HepG2 (cell line): ENCODE measurements around the gene CCL4L2. TPM values are rescaled to one million over a fixed set of nuclear protein-coding genes. Genes with fewer than 3 reads are reported as not detected.

ENCODE experiments used
- ATAC-seq: fragments of 200-7000 bp; cut with Tn5 transposase; 3 replicates; pipeline ENCODE4 v1.9.1; 2020; ENCODE audit warnings: mild to moderate bottlenecking, moderate library complexity
- BruUV-seq: library from RNA; stranded (reverse); fragments of 400-500 nt; replicated peaks from 2 replicates; lab custom pipeline; 2021; lab: Mats Ljungman, UMichigan
- CTCF ChIA-PET: fragments of 300-600 bp; formaldehyde crosslinking; extraction: SDS; loops from one replicate; lab custom pipeline; 2021; ENCODE audit warnings: low total read pairs, inconsistent platforms, low intra/inter-chr PET ratio; lab: Yijun Ruan, JAX
- POLR2A ChIA-PET: fragments of 350-600 bp; sonication (Branson Sonifier 250); formaldehyde crosslinking; loops from one replicate; lab custom pipeline; 2020; ENCODE audit warnings: antibody characterized with exemption, inconsistent platforms; lab: Yijun Ruan, JAX
- DNase-seq: peaks from one replicate; pipeline ENCODE4 v3.0.0-alpha.2; 2015; ENCODE audit warnings: low spot score
- FAIRE-seq: peaks from 3 replicates; lab custom pipeline; 2011; peaks lifted over from hg19 to GRCh38; lab: Jason Lieb, UNC
- H2AFZ ChIP-seq: one replicate; pipeline ENCODE4 v1.6.1; 2011; ENCODE audit warnings: low read length, inconsistent platforms
- H3K27ac ChIP-seq: fragments of 300-600 bp; 3 replicates; pipeline ENCODE4 v1.8.0; 2011; ENCODE audit warnings: mixed run types, mild to moderate bottlenecking, mixed read lengths, low read length, inconsistent platforms; ENCODE audit not compliant: insufficient read depth; ENCODE audit errors: extremely low read length
- H3K27me3 ChIP-seq, 2 experiments: fragments of 200-600 bp in 1 of 2; 2 replicates in 1 of 2; 3 replicates in 1 of 2; pipeline versions ENCODE4 v1.6.0 to v1.8.0; 2011; ENCODE audit warnings: low read length in 2 of 2, mild to moderate bottlenecking in 2 of 2, moderate library complexity in 2 of 2, inconsistent platforms in 1 of 2; ENCODE audit not compliant: insufficient read depth in 2 of 2, control insufficient read depth in 1 of 2
- H3K36me3 ChIP-seq, 2 experiments: fragments of 200-600 bp in 1 of 2; replicated peaks in 1 of 2; 2 replicates in 1 of 2; 3 replicates in 1 of 2; pipeline versions ENCODE4 v1.5.1 to v1.8.0; 2011; ENCODE audit warnings: low read length in 2 of 2, inconsistent platforms in 1 of 2; ENCODE audit not compliant: insufficient read depth in 2 of 2, control insufficient read depth in 1 of 2
- H3K4me1 ChIP-seq: 2 replicates; pipeline ENCODE4 v1.5.1; 2012; ENCODE audit warnings: low read length, inconsistent platforms; ENCODE audit not compliant: insufficient read depth
- H3K4me2 ChIP-seq: 2 replicates; pipeline ENCODE4 v1.6.0; 2011; ENCODE audit warnings: low read depth, low read length, inconsistent platforms
- H3K4me3 ChIP-seq, 3 experiments: fragments of 200-600 bp in 1 of 3; sonication (generic), shearing (Covaris generic) in 1 of 3; replicated peaks in 1 of 3; 2 replicates each; pipeline ENCODE4 v1.5.1; 2011 to 2016; ENCODE audit warnings: low read length in 3 of 3, inconsistent platforms in 2 of 3, low read depth in 2 of 3, mild to moderate bottlenecking in 2 of 3, control low read depth in 1 of 3, mixed read lengths in 1 of 3; ENCODE audit not compliant: insufficient read depth in 1 of 3
- H3K79me2 ChIP-seq: one replicate; pipeline ENCODE4 v1.6.1; 2011; ENCODE audit warnings: low read length, inconsistent platforms; ENCODE audit not compliant: insufficient read depth
- H3K9ac ChIP-seq: 2 replicates; pipeline ENCODE4 v1.6.0; 2011; ENCODE audit warnings: mild to moderate bottlenecking, low read depth, low read length, inconsistent platforms; ENCODE audit not compliant: insufficient read depth
- H3K9me3 ChIP-seq: 2 replicates; pipeline ENCODE4 v1.5.1; 2012; ENCODE audit warnings: mild to moderate bottlenecking, low read length
- H4K20me1 ChIP-seq: 2 replicates; pipeline ENCODE4 v1.6.0; 2011; ENCODE audit warnings: inconsistent platforms, mild to moderate bottlenecking, low read length, moderate library complexity; ENCODE audit not compliant: insufficient read depth
- AHDC1 ChIP-seq: sonication (generic); formaldehyde crosslinking; IDR thresholded peaks from 2 replicates; pipeline ENCODE4 v1.5.1; 2020; ENCODE audit warnings: mild to moderate bottlenecking, missing genetic modification reagents, borderline replicate concordance
- ASH2L ChIP-seq: fragments of 300-600, 200-600 bp; sonication (generic); IDR thresholded peaks from 2 replicates; pipeline ENCODE4 v1.7.0; 2017; ENCODE audit warnings: low read depth, mild to moderate bottlenecking, moderate library complexity, mixed read lengths, low read length; ENCODE audit not compliant: insufficient read length
- BCL3 ChIP-seq: sonication (generic); formaldehyde crosslinking; IDR thresholded peaks from 2 replicates; pipeline ENCODE4 v1.5.1; 2020; ENCODE audit warnings: mild to moderate bottlenecking, missing genetic modification reagents, moderate library complexity
- EED ChIP-seq: sonication (generic); formaldehyde crosslinking; IDR thresholded peaks from 2 replicates; pipeline ENCODE4 v1.5.0; 2020; ENCODE audit warnings: mild to moderate bottlenecking, missing genetic modification reagents
- EHMT2 ChIP-seq: fragments of 200-600 bp; sonication (generic); IDR thresholded peaks from 2 replicates; pipeline ENCODE4 v1.7.0; 2017; ENCODE audit warnings: antibody characterized with exemption, low read depth, low read length, borderline replicate concordance
- HHEX ChIP-seq: IDR thresholded peaks from 2 replicates; pipeline ENCODE4 v1.6.1; 2016; ENCODE audit warnings: control low read depth
- IRX3 ChIP-seq: sonication (generic); formaldehyde crosslinking; IDR thresholded peaks from 2 replicates; pipeline ENCODE4 v1.8.1; 2023; ENCODE audit warnings: mild to moderate bottlenecking, low read depth, missing genetic modification reagents, borderline replicate concordance
- MAF1 ChIP-seq: sonication (generic); formaldehyde crosslinking; IDR thresholded peaks from 2 replicates; pipeline ENCODE4 v1.5.0; 2020; ENCODE audit warnings: missing genetic modification reagents, borderline replicate concordance
- SNAPC5 ChIP-seq: sonication (generic); formaldehyde crosslinking; IDR thresholded peaks from 2 replicates; pipeline ENCODE4 v1.8.1; 2023; ENCODE audit warnings: mild to moderate bottlenecking, missing genetic modification reagents, borderline replicate concordance
- SRSF1 ChIP-seq: fragments of 200-400 bp; formaldehyde crosslinking; optimal IDR thresholded peaks from 2 replicates; pipeline ENCODE3; 2017; ENCODE audit warnings: mild to moderate bottlenecking, low read depth, low read length, moderate library complexity
- ZBTB14 ChIP-seq: sonication (generic); formaldehyde crosslinking; IDR thresholded peaks from 2 replicates; pipeline ENCODE4 v1.4.0; 2020; ENCODE audit warnings: missing genetic modification reagents
- ZNF224 ChIP-seq: sonication (generic); formaldehyde crosslinking; IDR thresholded peaks from 2 replicates; pipeline ENCODE4 v1.5.0; 2020; ENCODE audit warnings: mild to moderate bottlenecking, missing genetic modification reagents
- ZNF280B ChIP-seq: sonication (generic); formaldehyde crosslinking; IDR thresholded peaks from 2 replicates; pipeline ENCODE4 v1.5.0; 2020; ENCODE audit warnings: missing genetic modification reagents, mild to moderate bottlenecking, borderline replicate concordance
- ZNF3 ChIP-seq: IDR thresholded peaks from 2 replicates; pipeline ENCODE4 v1.7.0; 2017; ENCODE audit warnings: inconsistent platforms
- ZNF468 ChIP-seq: sonication (generic); formaldehyde crosslinking; IDR thresholded peaks from 2 replicates; pipeline ENCODE4 v1.8.0; 2022; ENCODE audit warnings: mild to moderate bottlenecking, moderate library complexity, missing genetic modification reagents
- ZNF772 ChIP-seq: sonication (generic); formaldehyde crosslinking; IDR thresholded peaks from 2 replicates; pipeline ENCODE4 v1.5.0; 2020; ENCODE audit warnings: mild to moderate bottlenecking, missing genetic modification reagents
- WGBS: methylation state at CpG from one replicate; pipeline ENCODE4 v1.1.6; 2017; ENCODE audit warnings: low lambda C conversion rate; 5-methylcytosine and 5-hydroxymethylcytosine counted together
- in situ Hi-C: cut with HindIII; loops from 2 replicates; pipeline ENCODE4 v1.10.0; 2017; ENCODE audit warnings: low pct_unique_long_range_greater_than_20kb; ENCODE audit not compliant: extremely low pct_ligation_motif_present
- intact Hi-C: fragments of 100-400 bp; cut with micrococcal nuclease; formaldehyde crosslinking; loops from one replicate; pipeline ENCODE4 v1.10.0; 2022; ENCODE audit not compliant: unreplicated experiment
- polyA plus RNA-seq, 8 experiments: library from polyadenylated mRNA; depleted of rRNA in 3 of 8; stranded (reverse) in 7 of 8; unstranded in 1 of 8; fragments of >200 nt; fragmentation: Illumina TruSeq in 4 of 8; extraction: Trizol in 4 of 8; gene quantifications; 2 replicates each; pipeline versions ENCODE4 v1.2.1 to v1.2.3, GENCODE V29; 2011 to 2016; ENCODE audit warnings: low read depth in 4 of 8, missing spikeins in 1 of 8, mixed read lengths in 1 of 8; ENCODE audit not compliant: insufficient read depth in 1 of 8
- total RNA-seq, 5 experiments: library from RNA; depleted of rRNA; stranded (reverse); fragments of >200 nt; fragmentation: Illumina TruSeq; extraction: Trizol; gene quantifications; 2 replicates each; pipeline ENCODE4 v1.2.3, GENCODE V29; 2016; ENCODE audit warnings: low read depth in 1 of 5

The CCL4L2 gene
- total and polyA plus RNA-seq, 2 of the 13 experiments (the other 11 are each of a cell fraction or from before 2014, with no cell fraction given) = not detected

GRCh38 chr17:36196131-36196486 is 14.8 kb upstream of the CCL4L2 start:
- ChIA-PET CTCF (no interaction called here), POLR2A (no interaction called here)
- Histone ChIP-seq H3K4me2 (no peak overlapping the region), H3K4me1 (peaks cover 9% of the 10 kb centered on the region), H3K4me3 (no peak overlapping the region), H3K27me3 (peaks cover 3 to 24% of the 10 kb centered on the region in 2 experiments; a peak in 3 of 5 replicates), H4K20me1 (no peaks in the 10 kb centered on the region), H3K36me3 (no peaks in the 10 kb centered on the region), H2AFZ (no peak overlapping the region), H3K79me2 (no peaks in the 10 kb centered on the region), H3K9me3 (no peaks in the 10 kb centered on the region), H3K9ac (no peak overlapping the region), H3K27ac (no peak overlapping the region)
- no TSS peak for BruUV-seq
- FAIRE-seq = no peak
- 1% methylated on average over 3 of the region's 3 CpGs for WGBS
- in situ Hi-C loops = no loop called here
- intact Hi-C loops = no loop called here
- no peak for DNase-seq
- no peak for ATAC-seq
- TF ChIP-seq EHMT2 = no peak
- no peak for TF ChIP-seq ASH2L
- no peak for TF ChIP-seq SRSF1
- TF ChIP-seq MAF1 (CRISPR knock-in tag) = no peak
- TF ChIP-seq IRX3 (CRISPR knock-in tag) = no peak
- no peak for TF ChIP-seq ZNF468 (CRISPR knock-in tag)
- no peak for TF ChIP-seq ZNF772 (CRISPR knock-in tag)
- no peak for TF ChIP-seq ZNF3 (CRISPR knock-in tag)
- no peak for TF ChIP-seq ZNF224 (CRISPR knock-in tag)
- no peak for TF ChIP-seq ZNF280B (CRISPR knock-in tag)
- TF ChIP-seq BCL3 = no peak
- no peak for TF ChIP-seq EED
- TF ChIP-seq ZBTB14 (CRISPR knock-in tag) = no peak
- no peak for TF ChIP-seq HHEX (CRISPR knock-in tag)
- TF ChIP-seq SNAPC5 = no peak
- no peak for TF ChIP-seq AHDC1
